Suprapubic skin (tissue), 4 donors: ENCODE results near the gene PPP1R27.

Experiments used
- EP300 ChIP-seq: sonication (generic); formaldehyde crosslinking; IDR thresholded peaks from one replicate; pipeline ENCODE4 v1.6.1; 2017; ENCODE audit warnings: antibody characterized with exemption
- POLR2A ChIP-seq, 2 donors: fragments of 450-650 bp; IDR thresholded peaks; one replicate each; pipeline ENCODE4 v1.6.1; 2017; ENCODE audit warnings: antibody characterized with exemption in 2 of 2, mild to moderate bottlenecking in 2 of 2, moderate library complexity in 2 of 2
- POLR2AphosphoS5 ChIP-seq, 3 donors: sonication (generic); formaldehyde crosslinking; IDR thresholded peaks; one replicate each; pipeline ENCODE4 v1.6.1; 2017; ENCODE audit warnings: antibody characterized with exemption in 3 of 3
- TF ChIP-seq, protein P1 (sequence below), 2 donors: fragments of 200-600 bp in 1 of 2; fragments of 450-650 bp in 1 of 2; sonication (generic) in 1 of 2; IDR thresholded peaks; one replicate each; pipeline ENCODE4 v1.5.1; 2016 to 2019; ENCODE audit warnings: antibody characterized with exemption in 2 of 2, mild to moderate bottlenecking in 1 of 2, moderate library complexity in 1 of 2

DNA sequence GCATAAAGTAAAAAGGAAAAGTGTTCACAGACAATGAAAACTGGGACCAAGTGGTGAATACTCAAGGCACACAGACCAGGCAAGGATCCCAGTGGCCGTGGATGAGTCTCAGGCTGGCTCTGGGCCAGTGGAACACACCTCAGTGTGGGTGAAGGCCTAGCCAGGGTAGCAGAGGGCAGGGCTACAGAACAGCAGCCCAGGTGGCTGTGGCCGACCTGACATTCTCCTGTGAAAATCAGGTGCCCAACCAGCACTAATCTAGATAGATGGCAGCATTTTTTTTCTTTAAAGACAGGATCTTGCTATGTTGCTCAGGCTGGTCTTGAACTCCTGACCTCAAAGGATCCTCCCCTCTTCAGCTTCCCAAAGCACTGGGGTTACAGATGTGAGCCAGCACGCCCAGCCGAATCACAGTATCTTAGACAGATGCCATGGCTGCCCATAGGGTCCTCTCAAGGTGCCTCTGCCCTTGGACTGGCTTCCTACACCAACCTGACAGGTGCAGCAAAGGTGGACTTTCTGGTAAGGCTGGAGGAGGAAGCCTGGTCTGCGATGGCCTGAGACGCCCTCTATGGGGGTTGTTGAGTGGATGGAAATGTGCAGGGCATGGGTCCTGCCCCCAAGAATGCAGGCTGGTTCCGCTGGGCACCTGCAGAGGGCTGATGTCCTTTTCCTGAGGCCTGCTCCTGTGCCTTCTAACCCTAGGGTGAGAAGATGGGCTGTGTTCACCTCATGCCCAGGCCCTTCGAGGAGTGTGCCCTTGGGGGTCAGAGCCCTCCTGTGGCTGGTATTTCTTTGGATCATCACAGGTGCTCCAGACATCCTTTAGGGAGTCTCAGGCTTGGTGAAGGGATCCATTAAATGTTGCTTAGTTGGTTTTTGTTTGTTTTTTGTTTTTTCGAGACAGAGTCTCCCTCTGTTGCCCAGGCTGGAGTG is 29.3 kb upstream of the PPP1R27 start:
- TF ChIP-seq, protein P1, sequence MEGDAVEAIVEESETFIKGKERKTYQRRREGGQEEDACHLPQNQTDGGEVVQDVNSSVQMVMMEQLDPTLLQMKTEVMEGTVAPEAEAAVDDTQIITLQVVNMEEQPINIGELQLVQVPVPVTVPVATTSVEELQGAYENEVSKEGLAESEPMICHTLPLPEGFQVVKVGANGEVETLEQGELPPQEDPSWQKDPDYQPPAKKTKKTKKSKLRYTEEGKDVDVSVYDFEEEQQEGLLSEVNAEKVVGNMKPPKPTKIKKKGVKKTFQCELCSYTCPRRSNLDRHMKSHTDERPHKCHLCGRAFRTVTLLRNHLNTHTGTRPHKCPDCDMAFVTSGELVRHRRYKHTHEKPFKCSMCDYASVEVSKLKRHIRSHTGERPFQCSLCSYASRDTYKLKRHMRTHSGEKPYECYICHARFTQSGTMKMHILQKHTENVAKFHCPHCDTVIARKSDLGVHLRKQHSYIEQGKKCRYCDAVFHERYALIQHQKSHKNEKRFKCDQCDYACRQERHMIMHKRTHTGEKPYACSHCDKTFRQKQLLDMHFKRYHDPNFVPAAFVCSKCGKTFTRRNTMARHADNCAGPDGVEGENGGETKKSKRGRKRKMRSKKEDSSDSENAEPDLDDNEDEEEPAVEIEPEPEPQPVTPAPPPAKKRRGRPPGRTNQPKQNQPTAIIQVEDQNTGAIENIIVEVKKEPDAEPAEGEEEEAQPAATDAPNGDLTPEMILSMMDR (IDR thresholded peaks at IDR 0.05), result no peak
- no peak for TF ChIP-seq POLR2A (IDR thresholded peaks at IDR 0.05)
- no peak for TF ChIP-seq EP300
- TF ChIP-seq POLR2AphosphoS5 (IDR thresholded peaks at IDR 0.05), result no peak
